Heart left ventricle (tissue), 16 donors: Measurements from ENCODE around the gene WDR7. TPM values are rescaled to one million over a fixed set of nuclear protein-coding genes. Genes with fewer than 3 reads are reported as not detected.

Source experiments
- ATAC-seq, 4 donors: fragments of 200-7000 bp; cut with Tn5 transposase; one replicate each; pipeline ENCODE4 v1.9.1; 2020 to 2022; ENCODE audit warnings: moderate library complexity in 4 of 4, mild to moderate bottlenecking in 3 of 4, moderate number of reproducible peaks in 1 of 4
- DNase-seq, 5 donors: peaks; one replicate each; pipeline ENCODE4 v3.0.0-alpha.2; 2020
- H3K27ac ChIP-seq, 12 donors: fragments of 200-600 bp; sonication (generic) in 4 of 12; one replicate each; pipeline versions ENCODE4 v1.5.0 to v1.8.0; 2016 to 2022; ENCODE audit warnings: mild to moderate bottlenecking in 2 of 12
- H3K27me3 ChIP-seq, 9 donors: fragments of 200-600 bp; sonication (generic) in 2 of 9; one replicate each; pipeline versions ENCODE4 v1.5.1 to v1.8.0; 2016 to 2022; ENCODE audit warnings: mild to moderate bottlenecking in 3 of 9
- H3K36me3 ChIP-seq, 9 donors: fragments of 200-600 bp; sonication (generic) in 2 of 9; one replicate each; pipeline versions ENCODE4 v1.5.0 to v1.8.0; 2018 to 2022; ENCODE audit warnings: mild to moderate bottlenecking in 2 of 9
- H3K4me1 ChIP-seq, 12 donors: fragments of 200-600 bp; sonication (generic) in 4 of 12; one replicate each; pipeline versions ENCODE4 v1.5.0 to v1.8.0; 2016 to 2022; ENCODE audit warnings: mild to moderate bottlenecking in 3 of 12
- H3K4me3 ChIP-seq, 12 donors: fragments of 200-600 bp; sonication (generic) in 4 of 12; one replicate each; pipeline versions ENCODE4 v1.5.0 to v1.8.0; 2017 to 2022; ENCODE audit warnings: mild to moderate bottlenecking in 9 of 12, moderate library complexity in 4 of 12
- H3K9me3 ChIP-seq, 12 donors: fragments of 200-600 bp; sonication (generic) in 4 of 12; one replicate each; pipeline versions ENCODE4 v1.5.0 to v1.8.0; 2016 to 2022; ENCODE audit warnings: mild to moderate bottlenecking in 1 of 12
- POLR2A ChIP-seq, 2 donors: fragments of 450-650 bp; IDR thresholded peaks; one replicate each; pipeline ENCODE4 v1.6.1; 2017; ENCODE audit warnings: antibody characterized with exemption in 2 of 2, mild to moderate bottlenecking in 2 of 2, moderate library complexity in 2 of 2
- WGBS, 4 donors: extraction: QIAGEN DNeasy Blood & Tissue Kit in 2 of 4; methylation state at CpG; one replicate each; pipeline versions ENCODE4 v1.1.5 to v1.1.7; 2013 to 2018; 5-methylcytosine and 5-hydroxymethylcytosine counted together
- intact Hi-C, 10 donors: fragments of 100-400 bp; cut with DNase I; formaldehyde crosslinking; loops; one replicate each; pipeline versions ENCODE4 v1.11.1 to v1.14.2; 2022
- polyA plus RNA-seq, 2 donors: library from polyadenylated mRNA; stranded (reverse); fragments of 200-250 nt; gene quantifications; one replicate each; pipeline ENCODE4 v1.2.3, GENCODE V29; 2013
- total RNA-seq, 9 donors: library from RNA; depleted of rRNA in 2 of 9; stranded (reverse); fragments of >200 nt in 2 of 9; fragmentation: NEBNext Ultra II Directional in 3 of 9; extraction: Animal tissue kit (Norgen Biotek cat#: 25700) in 3 of 9; gene quantifications; one replicate each; pipeline versions ENCODE4 v1.1.0 to v1.2.4, GENCODE V29; 2016 to 2023
- TF ChIP-seq, protein P1 (sequence below), 12 donors: fragments of 200-600 bp; sonication (generic) in 4 of 12; IDR thresholded peaks; one replicate each; pipeline versions ENCODE4 v1.5.0 to v1.8.0; 2018 to 2022; ENCODE audit warnings: antibody characterized with exemption in 12 of 12, mild to moderate bottlenecking in 5 of 12
- donor health status: ischemic (EF 13 %, LVEDD 7.1; RV severe dilation, severe dysfunction).
- donor health status: healthy with polysubstance abuse.
- donor health status: DM: no; HTN: yes; CAD: no.
- donor health status: DM: no; HTN: no; CAD: no.
- donor health status: ischemic (EF 25% LVEDD 6.9; RV normal size, moderate dysfunction).
- donor health status: ischemic (EF 25% LVEDD 5.7; RV mildly dilated, moderate dysfunction).
- donor health status: healthy.
- donor health status: DM: yes; HTN: yes; CAD: no.
- donor health status: ischemic (EF 35%, LVEDD 5.7; RV mildly dilated, moderate dysfunction).
- donor health status: nonischemic (EF 11% LVEDD 7.7; RV severe dilation, severe dysfunction).
- donor health status: DM: yes; HTN: yes; CAD: no.
- donor health status: PGD.
- donor health status: ischemic (EF 29% LVEDD 5.4; RV normal size, mild dysfunction).
- donor health status: nonischemic (EF 23%, LVEDD 6.1; RV moderate dilation, normal function).

The WDR7 gene
- total and polyA plus RNA-seq, 11 donors: 4.3 to 33.6 (median 26.6) TPM

DNA sequence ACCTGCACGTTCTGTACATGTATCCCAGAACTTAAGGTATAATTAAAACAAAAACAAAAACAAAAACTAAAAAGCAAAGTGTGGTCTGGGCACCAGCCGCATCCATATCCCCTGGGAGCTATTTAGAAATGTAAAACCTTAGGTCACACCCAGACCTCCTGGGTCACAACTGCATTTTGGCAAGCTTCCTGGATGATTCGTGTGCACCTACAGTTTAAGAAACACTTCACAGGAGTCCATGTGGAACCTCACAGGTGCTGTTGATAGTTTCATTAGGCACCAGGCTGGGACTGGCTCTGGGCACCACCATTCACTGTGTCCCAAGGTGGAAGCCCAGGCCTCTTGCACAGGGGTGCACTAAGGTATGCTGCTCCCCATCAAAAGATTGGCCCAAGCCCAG is 392.1 kb downstream of the WDR7 start:
- Histone ChIP-seq H3K4me3 (no peak overlapping the region), H3K4me1 (no peaks in the 10 kb centered on the region), H3K27ac (no peak overlapping the region), H3K27me3 (peaks cover 0 to 7% (median 0%) of the 10 kb centered on the region in 9 donors), H3K36me3 (no peaks in the 10 kb centered on the region), H3K9me3 (peaks cover 0 to 22% (median 4%) of the 10 kb centered on the region in 12 donors)
- ATAC-seq (no peak), DNase-seq (no peak)
- intact Hi-C loops: no loop called here
- 86 to 87% (median 86%) methylated on average over 3 of the region's 3 CpGs for WGBS, 4 donors
- TF ChIP-seq, protein P1, sequence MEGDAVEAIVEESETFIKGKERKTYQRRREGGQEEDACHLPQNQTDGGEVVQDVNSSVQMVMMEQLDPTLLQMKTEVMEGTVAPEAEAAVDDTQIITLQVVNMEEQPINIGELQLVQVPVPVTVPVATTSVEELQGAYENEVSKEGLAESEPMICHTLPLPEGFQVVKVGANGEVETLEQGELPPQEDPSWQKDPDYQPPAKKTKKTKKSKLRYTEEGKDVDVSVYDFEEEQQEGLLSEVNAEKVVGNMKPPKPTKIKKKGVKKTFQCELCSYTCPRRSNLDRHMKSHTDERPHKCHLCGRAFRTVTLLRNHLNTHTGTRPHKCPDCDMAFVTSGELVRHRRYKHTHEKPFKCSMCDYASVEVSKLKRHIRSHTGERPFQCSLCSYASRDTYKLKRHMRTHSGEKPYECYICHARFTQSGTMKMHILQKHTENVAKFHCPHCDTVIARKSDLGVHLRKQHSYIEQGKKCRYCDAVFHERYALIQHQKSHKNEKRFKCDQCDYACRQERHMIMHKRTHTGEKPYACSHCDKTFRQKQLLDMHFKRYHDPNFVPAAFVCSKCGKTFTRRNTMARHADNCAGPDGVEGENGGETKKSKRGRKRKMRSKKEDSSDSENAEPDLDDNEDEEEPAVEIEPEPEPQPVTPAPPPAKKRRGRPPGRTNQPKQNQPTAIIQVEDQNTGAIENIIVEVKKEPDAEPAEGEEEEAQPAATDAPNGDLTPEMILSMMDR (IDR thresholded peaks at IDR 0.05): no peak
- TF ChIP-seq POLR2A (IDR thresholded peaks at IDR 0.05): no peak

DNA sequence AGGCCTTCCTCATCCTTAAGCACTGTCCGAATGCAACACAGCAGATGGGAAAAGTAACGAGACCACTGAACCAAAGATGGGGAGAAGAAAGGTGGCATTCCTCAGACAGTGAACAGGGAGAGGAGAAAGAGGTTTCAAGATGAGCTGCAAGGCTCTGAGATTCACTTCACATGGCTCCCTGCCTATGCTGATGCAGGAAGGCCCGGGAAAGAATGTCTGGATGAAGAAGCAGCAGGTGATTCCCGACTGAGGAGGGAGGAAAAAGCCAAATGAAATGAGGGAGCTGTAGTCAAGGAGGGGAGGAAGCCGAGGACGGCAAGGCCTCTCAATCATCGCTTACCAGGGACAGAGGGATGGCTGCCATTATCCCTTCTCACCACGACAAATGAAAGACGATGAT is 397.2 kb downstream of the WDR7 start:
- no peaks in the 10 kb centered on the region for H3K27me3 ChIP-seq
- intact Hi-C loops: no loop called here
- ATAC-seq (no peak), DNase-seq (no peak)
- no peak overlapping the region for H3K27ac ChIP-seq
- no peaks in the 10 kb centered on the region for H3K4me1 ChIP-seq
- no peaks in the 10 kb centered on the region for H3K36me3 ChIP-seq
- peaks cover 0 to 22% (median 4%) of the 10 kb centered on the region in 12 donors for H3K9me3 ChIP-seq
- WGBS, 4 donors: 55 to 67% (median 63%) methylated on average over 9 of the region's 9 CpGs
- no peak for TF ChIP-seq POLR2A (IDR thresholded peaks at IDR 0.05)
- TF ChIP-seq, protein P1 (IDR thresholded peaks at IDR 0.05): no peak
- H3K4me3 ChIP-seq: no peak overlapping the region

DNA sequence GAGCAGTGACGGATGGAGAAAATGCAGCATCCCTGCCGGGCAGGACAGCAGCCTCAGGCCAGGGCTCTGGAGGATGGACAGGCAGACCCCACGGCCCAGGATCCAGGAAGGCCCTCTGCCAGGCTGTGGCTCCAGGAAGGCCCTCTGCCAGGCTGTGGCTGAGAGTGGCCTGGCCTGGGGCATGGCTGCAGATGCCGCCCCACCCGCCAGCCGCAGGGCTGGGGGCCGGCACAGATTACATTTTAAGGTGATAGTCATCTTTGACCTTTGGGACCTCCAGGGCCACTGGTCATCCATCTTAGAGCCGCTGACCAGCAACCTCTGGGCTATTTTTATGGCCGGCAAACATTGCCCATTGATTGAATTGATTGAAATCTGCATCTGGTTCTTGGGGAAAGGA is 397.7 kb downstream of the WDR7 start:
- Histone ChIP-seq H3K27me3 (no peaks in the 10 kb centered on the region), H3K9me3 (peaks cover 0 to 22% (median 4%) of the 10 kb centered on the region in 12 donors), H3K36me3 (no peaks in the 10 kb centered on the region), H3K27ac (no peak overlapping the region), H3K4me3 (no peak overlapping the region), H3K4me1 (no peaks in the 10 kb centered on the region)
- intact Hi-C loops: no loop called here
- DNase-seq (no peak), ATAC-seq (no peak)
- TF ChIP-seq, protein P1 (IDR thresholded peaks at IDR 0.05): no peak
- 63 to 67% (median 64%) methylated on average over 9 of the region's 9 CpGs for WGBS, 4 donors

DNA sequence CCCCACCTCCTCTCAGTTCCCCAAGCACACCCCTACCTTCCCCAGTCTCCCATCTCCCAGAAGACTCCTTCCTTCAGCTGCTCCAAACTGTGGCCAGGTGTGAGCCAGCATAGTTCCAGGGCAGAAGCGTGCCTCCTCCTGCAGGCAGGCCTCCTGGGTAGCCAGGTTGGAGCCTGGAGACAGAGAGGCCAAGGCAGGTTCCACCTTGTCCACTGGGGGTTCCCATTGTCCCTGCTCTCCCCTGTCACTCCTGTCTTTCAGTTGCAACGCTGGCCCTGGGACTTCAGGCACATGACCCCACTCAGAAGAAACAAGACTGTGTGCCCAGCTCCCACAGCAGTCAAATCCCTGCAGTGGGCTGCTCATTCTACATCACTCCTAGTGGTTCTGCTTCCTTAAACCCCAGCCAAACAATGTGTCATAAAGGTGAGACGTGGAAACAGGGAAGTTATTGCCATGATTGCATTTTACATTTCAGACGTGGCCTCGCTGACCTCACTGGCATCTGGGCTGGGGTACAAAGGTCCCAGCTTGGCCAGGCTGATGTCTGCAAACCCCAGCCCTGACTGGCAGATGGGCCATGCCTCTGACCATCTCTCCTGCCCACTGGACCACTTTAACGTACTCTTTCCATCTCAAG is 399.3 kb downstream of the WDR7 start:
- no peaks in the 10 kb centered on the region for H3K36me3 ChIP-seq
- peaks cover 0 to 13% (median 4%) of the 10 kb centered on the region in 12 donors for H3K9me3 ChIP-seq
- intact Hi-C loops: no loop called here
- DNase-seq (no peak), ATAC-seq (no peak)
- no peaks in the 10 kb centered on the region for H3K27me3 ChIP-seq
- TF ChIP-seq, protein P1 (IDR thresholded peaks at IDR 0.05): no peak
- no peak for TF ChIP-seq POLR2A (IDR thresholded peaks at IDR 0.05)
- H3K4me1 ChIP-seq: no peaks in the 10 kb centered on the region
- no peak overlapping the region for H3K4me3 ChIP-seq
- no peak overlapping the region for H3K27ac ChIP-seq
- 79 to 86% (median 83%) methylated on average over 6 of the region's 6 CpGs for WGBS, 4 donors
